AG10803 (cell line): Measurements from ENCODE around the gene CDK8.
A peak's percentile ranks its signal among the peaks of the same experiment; 100 is the strongest.

Experiments used
- DNase-seq: peaks from one replicate; pipeline ENCODE4 v3.0.0; 2010; ENCODE audit warnings: low read depth
- H3K4me3 ChIP-seq: 2 replicates; pipeline ENCODE4 v1.5.1; 2011; ENCODE audit warnings: mild to moderate bottlenecking, low read length, control low read depth
- CTCF ChIP-seq: conservative IDR thresholded peaks from 2 replicates; pipeline ENCODE4 v1.5.1; 2011; ENCODE audit warnings: mild to moderate bottlenecking, low read length, control low read depth, inconsistent platforms

CDK8 gene

GRCh38 chr13:26445092-26445491 lies 191.2 kb downstream of the CDK8 start:
- TF ChIP-seq CTCF, result no peak
- H3K4me3 ChIP-seq, result no peak overlapping the region

GRCh38 chr13:26446751-26447150 lies 192.8 kb downstream of the CDK8 start:
- no peak overlapping the region for H3K4me3 ChIP-seq
- DNase-seq, result no peak
- TF ChIP-seq CTCF, result no peak

More at GRCh38 chr13:26445092-26445491, 191.2 kb downstream of the CDK8 start:
- DNase-seq, result no peak

- no peak overlapping the region for H3K4me3 ChIP-seq
- no peak for DNase-seq
- TF ChIP-seq CTCF, result no peak
Observed at GRCh38 chr13:26448032-26448431, 194.1 kb downstream of the CDK8 start.

GRCh38 chr13:26449063-26449848 lies 195.3 kb downstream of the CDK8 start:
- DNase-seq, result peak; percentile 29

More at GRCh38 chr13:26449063-26449848, 195.3 kb downstream of the CDK8 start:
- H3K4me3 ChIP-seq, result no peak overlapping the region
- TF ChIP-seq CTCF, result no peak
